H7 (cell line): ENCODE measurements around the gene CACNA2D2. TPM values are rescaled to one million over a fixed set of nuclear protein-coding genes. Genes with fewer than 3 reads are reported as not detected.
"Not testable (repeated sequence)": the region's sequence is repeated elsewhere in the genome, so short reads cannot be mapped to it uniquely, and the experiment has no call there.

Source experiments
- DNase-seq: peaks from one replicate; pipeline ENCODE4 v3.0.0; 2012
- H3K27me3 ChIP-seq: 2 replicates; pipeline ENCODE4 v1.6.0; 2011; ENCODE audit warnings: mild to moderate bottlenecking, low read length; ENCODE audit not compliant: control insufficient read depth, insufficient read depth
- H3K36me3 ChIP-seq: replicated peaks from 2 replicates; pipeline ENCODE4 v1.5.1; 2011; ENCODE audit warnings: low read length; ENCODE audit not compliant: control insufficient read depth, insufficient read depth
- H3K4me3 ChIP-seq: 2 replicates; pipeline ENCODE4 v1.5.1; 2011; ENCODE audit warnings: low read depth, mild to moderate bottlenecking, control low read depth, low read length, moderate library complexity; ENCODE audit not compliant: insufficient read depth
- total RNA-seq: library from RNA; depleted of rRNA; stranded (reverse); fragments of >200 nt; shearing (Covaris generic); gene quantifications from 2 replicates; pipeline ENCODE4 v1.2.3, GENCODE V29; 2014

Gene CACNA2D2
- total RNA-seq, 1 experiment from 2014 or later = 5.9 TPM

DNA sequence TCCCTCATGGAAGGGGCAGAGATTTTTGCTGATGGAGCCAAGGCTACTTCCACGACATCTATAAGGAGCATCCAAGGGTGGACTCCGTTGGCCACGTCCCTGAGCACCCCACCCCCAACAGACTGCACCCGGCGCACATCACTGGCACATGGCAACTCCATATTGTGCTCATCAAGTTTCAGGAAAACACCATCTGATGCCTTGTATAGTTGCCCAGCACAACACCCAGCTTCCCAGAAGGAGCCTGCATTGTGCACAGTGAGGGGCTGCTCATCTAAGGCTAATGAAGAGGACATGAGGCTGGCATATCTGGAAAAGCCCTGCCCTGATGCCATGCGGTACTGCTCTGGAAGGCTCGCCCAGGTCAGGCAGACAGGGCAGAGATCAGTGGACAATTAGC lies 15.0 kb upstream of the CACNA2D2 start:
- DNase-seq = no peak
- H3K4me3 ChIP-seq = no peak overlapping the region
- no peaks in the 10 kb centered on the region for H3K36me3 ChIP-seq
- H3K27me3 ChIP-seq = peaks cover 2% of the 10 kb centered on the region; the same call in 1 of the 2 replicates

- peaks cover 2% of the 10 kb centered on the region; the same call in 1 of the 2 replicates for H3K27me3 ChIP-seq
- DNase-seq = no peak
These were observed 14.3 kb upstream of the CACNA2D2 start for GRCh38 chr3:50517721-50518206.

DNA sequence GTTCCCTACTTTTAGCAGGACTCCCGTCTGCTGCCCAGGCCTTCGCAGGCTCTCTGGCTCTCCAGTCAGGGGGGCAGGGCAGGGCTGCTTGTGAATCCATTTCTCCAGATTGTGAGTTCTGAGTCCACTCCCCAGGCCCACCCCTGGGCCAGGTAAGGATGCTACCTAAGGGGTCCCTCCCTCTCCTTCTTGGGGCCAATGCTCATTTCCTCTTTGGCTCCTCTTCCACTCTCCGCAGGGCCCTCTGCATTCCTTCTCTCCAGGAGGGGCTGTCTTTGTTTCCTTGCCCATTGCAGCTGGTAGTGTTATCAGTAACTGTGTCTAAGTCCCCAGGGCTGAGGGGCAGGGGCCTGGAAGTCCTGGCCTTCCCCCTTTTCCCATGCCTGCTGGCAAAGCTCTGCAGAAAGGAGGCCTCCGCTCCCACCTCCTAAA lies 13.0 kb upstream of the CACNA2D2 start:
- peak overlapping the region; percentile 10; the same call in 1 of the 2 replicates for H3K4me3 ChIP-seq
- no peaks in the 10 kb centered on the region for H3K36me3 ChIP-seq
- DNase-seq = peak; percentile 84
- peaks cover 2% of the 10 kb centered on the region; the same call in 1 of the 2 replicates for H3K27me3 ChIP-seq

More at GRCh38 chr3:50517721-50518206, 14.3 kb upstream of the CACNA2D2 start:
- Histone ChIP-seq H3K36me3 (no peaks in the 10 kb centered on the region), H3K4me3 (no peak overlapping the region)

GRCh38 chr3:50515565-50516439 lies 12.4 kb upstream of the CACNA2D2 start:
- H3K36me3 ChIP-seq = no peaks in the 10 kb centered on the region
- H3K4me3 ChIP-seq = peak overlapping the region; percentile 18; the same call in 1 of the 2 replicates
- H3K27me3 ChIP-seq = peaks cover 2% of the 10 kb centered on the region; the same call in 1 of the 2 replicates
- DNase-seq = peak; percentile 93

GRCh38 chr3:50512908-50513307 lies 9.5 kb upstream of the CACNA2D2 start:
- H3K27me3 ChIP-seq, H3K36me3 ChIP-seq, H3K4me3 ChIP-seq, DNase-seq: not testable (repeated sequence)

- peaks cover 2% of the 10 kb centered on the region; the same call in 1 of the 2 replicates for H3K27me3 ChIP-seq
- no peak overlapping the region for H3K4me3 ChIP-seq
- H3K36me3 ChIP-seq = no peaks in the 10 kb centered on the region
- no peak for DNase-seq
These were observed 8.7 kb upstream of the CACNA2D2 start for GRCh38 chr3:50512131-50512530.

DNA sequence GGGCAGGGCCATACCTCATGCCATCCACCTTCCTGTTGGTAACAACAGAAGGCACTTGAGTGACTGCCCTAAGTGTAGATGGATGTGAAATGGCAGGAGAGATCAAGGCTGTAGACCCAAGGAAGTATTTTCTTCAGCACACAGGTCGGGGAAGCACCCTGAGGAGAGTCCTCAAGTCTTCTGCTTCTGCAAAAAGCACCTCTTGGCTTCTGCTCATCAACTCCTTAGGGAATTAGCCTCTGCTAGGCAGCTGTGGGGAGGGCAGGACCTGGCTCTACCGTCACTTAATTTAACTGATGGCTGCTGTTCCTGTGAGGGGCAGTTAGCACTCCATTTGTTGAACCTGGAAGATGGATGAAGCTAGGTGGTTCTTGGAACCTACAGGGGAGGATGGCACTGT lies 6.9 kb upstream of the CACNA2D2 start:
- DNase-seq = no peak
- no peaks in the 10 kb centered on the region for H3K36me3 ChIP-seq
- peaks cover 2% of the 10 kb centered on the region; the same call in 1 of the 2 replicates for H3K27me3 ChIP-seq
- no peak overlapping the region for H3K4me3 ChIP-seq

- no peak for DNase-seq
- Histone ChIP-seq H3K36me3 (no peaks in the 10 kb centered on the region), H3K27me3 (peaks cover 4% of the 10 kb centered on the region), H3K4me3 (no peak overlapping the region)
These were observed 6.3 kb upstream of the CACNA2D2 start for GRCh38 chr3:50509715-50510114.

DNA sequence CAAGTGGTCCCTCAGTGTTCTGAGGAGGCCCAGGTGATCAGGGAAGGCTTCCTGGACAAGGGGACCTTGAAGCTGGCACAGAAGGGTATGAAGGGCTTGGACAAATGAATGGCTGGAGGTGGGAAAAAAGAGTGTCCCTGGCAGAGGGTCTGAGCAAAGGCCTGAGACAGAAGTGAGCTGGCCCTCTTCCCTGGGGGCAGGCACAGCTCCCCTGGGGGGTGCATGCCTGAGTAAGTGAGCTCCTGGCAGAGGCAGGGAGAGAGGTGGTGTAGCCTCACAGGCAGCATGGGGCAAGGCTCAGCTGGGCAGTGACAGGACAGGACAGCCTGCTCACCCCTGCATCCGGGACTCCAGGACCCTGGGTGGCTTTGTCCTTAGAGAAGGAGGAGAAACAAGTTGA lies 5.4 kb upstream of the CACNA2D2 start:
- peaks cover 6% of the 10 kb centered on the region for H3K27me3 ChIP-seq
- no peak for DNase-seq
- H3K36me3 ChIP-seq = no peaks in the 10 kb centered on the region
- H3K4me3 ChIP-seq = no peak overlapping the region

GRCh38 chr3:50506169-50506568 lies 2.7 kb upstream of the CACNA2D2 start:
- DNase-seq = peak; percentile 39
- Histone ChIP-seq H3K36me3 (no peaks in the 10 kb centered on the region), H3K27me3 (peaks cover 24% of the 10 kb centered on the region), H3K4me3 (no peak overlapping the region)

- peaks cover 27% of the 10 kb centered on the region for H3K27me3 ChIP-seq
- peak; percentile 48 for DNase-seq
- no peaks in the 10 kb centered on the region for H3K36me3 ChIP-seq
- no peak overlapping the region for H3K4me3 ChIP-seq
These were observed 1.2 kb upstream of the CACNA2D2 start for GRCh38 chr3:50504681-50505080.

GRCh38 chr3:50502584-50503423 lies 630 bp downstream of the CACNA2D2 start:
- Histone ChIP-seq H3K4me3 (peak overlapping the region; percentile 59), H3K27me3 (peaks cover 29% of the 10 kb centered on the region), H3K36me3 (no peaks in the 10 kb centered on the region)
- DNase-seq = peak; percentile 91

GRCh38 chr3:50502225-50502583 lies 1.2 kb downstream of the CACNA2D2 start:
- no peaks in the 10 kb centered on the region for H3K36me3 ChIP-seq
- H3K4me3 ChIP-seq = peak overlapping the region; percentile 59
- peaks cover 29% of the 10 kb centered on the region for H3K27me3 ChIP-seq
- DNase-seq = peak; percentile 73

DNA sequence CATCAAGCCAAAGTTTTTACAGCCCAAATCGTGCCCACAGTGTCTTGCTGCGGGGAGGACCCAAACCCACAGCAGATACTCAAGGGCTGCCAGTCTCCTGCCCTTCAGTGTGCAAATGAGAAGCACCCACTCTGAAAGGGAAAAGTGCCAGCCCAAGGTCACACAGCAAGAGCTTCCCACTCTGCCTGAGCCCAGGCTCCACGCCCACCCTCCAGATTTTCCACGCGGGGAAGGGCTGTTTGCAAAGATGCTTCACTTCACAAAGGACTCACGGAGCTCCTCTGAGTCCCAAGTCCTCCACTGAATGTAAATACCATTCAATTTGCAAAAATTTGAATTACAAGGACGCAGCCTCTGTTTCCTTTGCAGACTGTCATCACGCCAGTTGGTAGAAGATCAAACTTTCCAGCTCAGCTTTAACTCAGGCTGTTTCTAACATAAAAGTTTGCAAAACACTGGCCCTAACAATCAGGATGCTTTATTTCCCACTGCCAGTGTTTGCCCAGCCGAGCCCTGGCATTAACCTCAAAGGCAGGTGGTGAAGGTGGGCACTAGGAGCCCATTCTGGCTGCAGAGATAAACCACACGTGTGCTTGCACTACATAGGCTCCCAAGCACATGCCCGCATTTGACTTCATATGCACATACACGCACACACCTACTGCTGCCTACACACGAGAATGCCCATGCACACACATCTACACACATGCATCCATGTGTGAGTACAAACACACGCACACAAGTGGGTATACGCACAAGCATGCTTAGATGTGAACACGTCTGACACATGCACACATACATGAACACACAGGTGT lies 7.6 kb downstream of the CACNA2D2 start:
- no peak overlapping the region for H3K4me3 ChIP-seq
- DNase-seq = no peak

More for the DNA sequence above, 7.6 kb downstream of the CACNA2D2 start:
- H3K36me3 ChIP-seq = no peaks in the 10 kb centered on the region
- H3K27me3 ChIP-seq = peaks cover 3% of the 10 kb centered on the region; the same call in 1 of the 2 replicates
